ENCODE results near the gene UROS.

DNA sequence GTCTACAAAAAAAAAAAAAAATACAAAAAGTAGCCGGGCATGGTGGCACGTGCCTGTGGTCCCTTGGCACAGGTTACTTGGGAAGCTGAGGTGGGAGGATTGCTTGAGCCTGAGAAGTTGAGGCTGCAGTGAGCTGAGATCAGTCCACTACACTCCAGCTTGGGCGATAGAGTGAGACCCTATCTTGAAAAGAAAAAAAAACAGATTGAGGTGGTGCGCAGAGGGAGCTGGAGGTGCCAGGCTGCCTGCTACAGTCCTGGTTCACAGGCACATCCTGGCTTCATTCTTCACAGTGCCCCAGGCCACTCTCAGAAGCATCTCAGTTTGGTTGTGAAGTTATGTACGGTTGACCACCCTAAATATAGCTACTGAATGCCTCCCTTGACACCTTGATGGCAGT is 52.2 kb downstream of the UROS start:
- TF ChIP-seq, protein P1, sequence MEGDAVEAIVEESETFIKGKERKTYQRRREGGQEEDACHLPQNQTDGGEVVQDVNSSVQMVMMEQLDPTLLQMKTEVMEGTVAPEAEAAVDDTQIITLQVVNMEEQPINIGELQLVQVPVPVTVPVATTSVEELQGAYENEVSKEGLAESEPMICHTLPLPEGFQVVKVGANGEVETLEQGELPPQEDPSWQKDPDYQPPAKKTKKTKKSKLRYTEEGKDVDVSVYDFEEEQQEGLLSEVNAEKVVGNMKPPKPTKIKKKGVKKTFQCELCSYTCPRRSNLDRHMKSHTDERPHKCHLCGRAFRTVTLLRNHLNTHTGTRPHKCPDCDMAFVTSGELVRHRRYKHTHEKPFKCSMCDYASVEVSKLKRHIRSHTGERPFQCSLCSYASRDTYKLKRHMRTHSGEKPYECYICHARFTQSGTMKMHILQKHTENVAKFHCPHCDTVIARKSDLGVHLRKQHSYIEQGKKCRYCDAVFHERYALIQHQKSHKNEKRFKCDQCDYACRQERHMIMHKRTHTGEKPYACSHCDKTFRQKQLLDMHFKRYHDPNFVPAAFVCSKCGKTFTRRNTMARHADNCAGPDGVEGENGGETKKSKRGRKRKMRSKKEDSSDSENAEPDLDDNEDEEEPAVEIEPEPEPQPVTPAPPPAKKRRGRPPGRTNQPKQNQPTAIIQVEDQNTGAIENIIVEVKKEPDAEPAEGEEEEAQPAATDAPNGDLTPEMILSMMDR (IDR thresholded peaks at IDR 0.05) = no peak
- TF ChIP-seq POLR2A (IDR thresholded peaks at IDR 0.05) = no peak
